HEK293 (cell line): Measurements from ENCODE around the gene CDC27.

Source experiments
- CTCF ChIA-PET: fragments of 350-600 bp; formaldehyde crosslinking; extraction: SDS; loops from one replicate; lab custom pipeline; 2021; ENCODE audit warnings: antibody characterized with exemption; lab: Yijun Ruan, JAX
- POLR2A ChIA-PET: fragments of 300-600 bp; formaldehyde crosslinking; extraction: SDS; loops from one replicate; lab custom pipeline; 2020; ENCODE audit warnings: antibody characterized with exemption, inconsistent platforms; lab: Yijun Ruan, JAX
- H3K27ac ChIP-seq: fragments of 200-500 bp; sonication (Bioruptor generic); 2 replicates; pipeline ENCODE4 v1.5.1; 2014; ENCODE audit warnings: low read depth, low read length, control low read depth, inconsistent platforms; ENCODE audit errors: extremely low read depth
- H3K36me3 ChIP-seq, 2 experiments: fragments of 200-500 bp in 1 of 2; sonication (Bioruptor generic) in 1 of 2; 1 replicate in 1 of 2; 2 replicates in 1 of 2; pipeline ENCODE4 v1.5.1; 2014 to 2017; ENCODE audit warnings: inconsistent platforms in 2 of 2, low read length in 2 of 2; ENCODE audit not compliant: control insufficient read depth in 2 of 2, insufficient read depth in 1 of 2
- H3K4me1 ChIP-seq: fragments of 200-500 bp; sonication (Bioruptor generic); 2 replicates; pipeline ENCODE4 v1.5.1; 2014; ENCODE audit warnings: mild to moderate bottlenecking, low read length, inconsistent platforms; ENCODE audit not compliant: control insufficient read depth, insufficient read depth
- H3K4me3 ChIP-seq: 2 replicates; pipeline ENCODE4 v1.5.1; 2011; ENCODE audit warnings: low read depth, mild to moderate bottlenecking, control low read depth, low read length, moderate library complexity
- H3K9me3 ChIP-seq: fragments of 200-500 bp; sonication (Bioruptor generic); 2 replicates; pipeline ENCODE4 v1.5.1; 2014; ENCODE audit warnings: low read depth, low read length, inconsistent platforms; ENCODE audit not compliant: control insufficient read depth, insufficient read depth
- BCL6B ChIP-seq: fragments of 450-650 bp; formaldehyde crosslinking; IDR thresholded peaks from 2 replicates; pipeline ENCODE4 v1.5.1; 2017; ENCODE audit warnings: missing biosample characterization, missing genetic modification characterization
- ELK4 ChIP-seq: IDR thresholded peaks from 2 replicates; pipeline ENCODE4 v1.6.1; 2011; ENCODE audit warnings: mild to moderate bottlenecking, low read depth, low read length, borderline replicate concordance
- GLIS2 ChIP-seq: fragments of 450-650 bp; formaldehyde crosslinking; IDR thresholded peaks from 2 replicates; pipeline ENCODE4 v1.5.1; 2016; ENCODE audit warnings: missing biosample characterization, missing genetic modification characterization
- KLF7 ChIP-seq: fragments of 450-650 bp; formaldehyde crosslinking; IDR thresholded peaks from 2 replicates; pipeline ENCODE4 v1.5.1; 2016; ENCODE audit warnings: missing biosample characterization, missing genetic modification characterization, borderline replicate concordance
- KLF8 ChIP-seq: fragments of 450-650 bp; formaldehyde crosslinking; IDR thresholded peaks from 2 replicates; pipeline ENCODE4 v1.5.1; 2016; ENCODE audit warnings: missing biosample characterization, missing genetic modification characterization
- MYNN ChIP-seq: fragments of 450-650 bp; formaldehyde crosslinking; IDR thresholded peaks from 2 replicates; pipeline ENCODE4 v1.5.1; 2016; ENCODE audit warnings: missing biosample characterization, missing genetic modification characterization, borderline replicate concordance
- PATZ1 ChIP-seq: fragments of 450-650 bp; formaldehyde crosslinking; IDR thresholded peaks from 2 replicates; pipeline ENCODE4 v1.5.1; 2016; ENCODE audit warnings: missing biosample characterization, missing genetic modification characterization
- RBAK ChIP-seq: fragments of 450-650 bp; formaldehyde crosslinking; IDR thresholded peaks from 2 replicates; pipeline ENCODE4 v1.5.1; 2016; ENCODE audit warnings: missing biosample characterization, missing genetic modification characterization
- REPIN1 ChIP-seq: fragments of 450-650 bp; formaldehyde crosslinking; IDR thresholded peaks from 2 replicates; pipeline ENCODE4 v1.5.1; 2017; ENCODE audit warnings: missing biosample characterization, missing genetic modification characterization, low read depth
- SALL2 ChIP-seq: fragments of 450-650 bp; formaldehyde crosslinking; IDR thresholded peaks from 2 replicates; pipeline ENCODE4 v1.5.0; 2017; ENCODE audit warnings: missing biosample characterization, mild to moderate bottlenecking, missing genetic modification characterization, borderline replicate concordance
- ZBTB1 ChIP-seq: fragments of 450-650 bp; formaldehyde crosslinking; IDR thresholded peaks from 2 replicates; pipeline ENCODE4 v1.5.1; 2016; ENCODE audit warnings: missing biosample characterization, missing genetic modification characterization
- ZBTB17 ChIP-seq: fragments of 450-650 bp; formaldehyde crosslinking; IDR thresholded peaks from 2 replicates; pipeline ENCODE4 v1.5.1; 2016; ENCODE audit warnings: missing biosample characterization, missing genetic modification characterization
- ZBTB48 ChIP-seq: fragments of 450-650 bp; formaldehyde crosslinking; IDR thresholded peaks from 2 replicates; pipeline ENCODE4 v1.5.1; 2016; ENCODE audit warnings: missing biosample characterization, missing genetic modification characterization
- ZBTB7A ChIP-seq: fragments of 450-650 bp; formaldehyde crosslinking; IDR thresholded peaks from 2 replicates; pipeline ENCODE4 v1.5.1; 2016; ENCODE audit warnings: low read depth, missing biosample characterization, missing genetic modification characterization
- ZFP69B ChIP-seq: fragments of 450-650 bp; formaldehyde crosslinking; IDR thresholded peaks from 2 replicates; pipeline ENCODE4 v1.5.1; 2016; ENCODE audit warnings: missing biosample characterization, missing genetic modification characterization
- ZNF174 ChIP-seq: fragments of 450-650 bp; formaldehyde crosslinking; IDR thresholded peaks from 2 replicates; pipeline ENCODE4 v1.5.0; 2017; ENCODE audit warnings: missing biosample characterization, mild to moderate bottlenecking, missing genetic modification characterization
- ZNF311 ChIP-seq: fragments of 450-650 bp; formaldehyde crosslinking; IDR thresholded peaks from 2 replicates; pipeline ENCODE4 v1.5.1; 2017; ENCODE audit warnings: missing biosample characterization, missing genetic modification characterization, borderline replicate concordance
- ZNF324 ChIP-seq: fragments of 450-650 bp; formaldehyde crosslinking; IDR thresholded peaks from 2 replicates; pipeline ENCODE4 v1.5.1; 2016; ENCODE audit warnings: missing biosample characterization, missing genetic modification characterization
- ZNF335 ChIP-seq: fragments of 450-650 bp; formaldehyde crosslinking; conservative IDR thresholded peaks from 2 replicates; pipeline ENCODE4 v1.5.1; 2016; ENCODE audit warnings: missing biosample characterization, missing genetic modification characterization
- ZNF521 ChIP-seq: fragments of 450-650 bp; formaldehyde crosslinking; IDR thresholded peaks from 2 replicates; pipeline ENCODE4 v1.5.1; 2017; ENCODE audit warnings: missing biosample characterization, mild to moderate bottlenecking, missing genetic modification characterization
- ZNF580 ChIP-seq: fragments of 450-650 bp; formaldehyde crosslinking; IDR thresholded peaks from 2 replicates; pipeline ENCODE4 v1.5.1; 2016; ENCODE audit warnings: missing biosample characterization, missing genetic modification characterization
- ZNF621 ChIP-seq: fragments of 450-650 bp; formaldehyde crosslinking; IDR thresholded peaks from 2 replicates; pipeline ENCODE4 v1.5.1; 2017; ENCODE audit warnings: missing biosample characterization, missing genetic modification characterization
- ZNF692 ChIP-seq: fragments of 450-650 bp; formaldehyde crosslinking; IDR thresholded peaks from 2 replicates; pipeline ENCODE4 v1.5.1; 2016; ENCODE audit warnings: missing biosample characterization, missing genetic modification characterization
- ZNF791 ChIP-seq: fragments of 450-650 bp; formaldehyde crosslinking; IDR thresholded peaks from 2 replicates; pipeline ENCODE4 v1.5.1; 2016; ENCODE audit warnings: missing biosample characterization, missing genetic modification characterization
- ZSCAN16 ChIP-seq: fragments of 450-650 bp; formaldehyde crosslinking; IDR thresholded peaks from 2 replicates; pipeline ENCODE4 v1.5.1; 2016; ENCODE audit warnings: missing biosample characterization, missing genetic modification characterization

CDC27 gene

GRCh38 chr17:47222047-47222446 lies 33.0 kb upstream of the CDC27 start:
- no peaks in the 10 kb centered on the region for H3K9me3 ChIP-seq
- H3K27ac ChIP-seq = no peak overlapping the region
- H3K36me3 ChIP-seq = no peaks in the 10 kb centered on the region
- H3K4me3 ChIP-seq = no peak overlapping the region
- H3K4me1 ChIP-seq = peaks cover 2% of the 10 kb centered on the region; the same call in 1 of the 2 replicates
- ChIA-PET POLR2A (no interaction called here), CTCF (no interaction called here)
- TF ChIP-seq ZNF324 (tag by site-specific recombination) = no peak
- no peak for TF ChIP-seq ZNF311
- TF ChIP-seq ZNF791 (tag by site-specific recombination) = no peak
- TF ChIP-seq ZNF692 (tag by site-specific recombination) = no peak
- no peak for TF ChIP-seq ZBTB7A (tag by site-specific recombination)
- TF ChIP-seq SALL2 (tag by site-specific recombination) = no peak
- TF ChIP-seq ZNF621 (tag by site-specific recombination) = no peak
- TF ChIP-seq BCL6B (tag by site-specific recombination) = no peak
- no peak for TF ChIP-seq MYNN (tag by site-specific recombination)
- no peak for TF ChIP-seq ZNF174 (tag by site-specific recombination)
- no peak for TF ChIP-seq ZNF521 (tag by site-specific recombination)
- no peak for TF ChIP-seq ELK4
- no peak for TF ChIP-seq RBAK
- TF ChIP-seq ZSCAN16 (tag by site-specific recombination) = no peak
- no peak for TF ChIP-seq PATZ1

- Histone ChIP-seq H3K36me3 (no peaks in the 10 kb centered on the region), H3K27ac (no peak overlapping the region), H3K9me3 (no peaks in the 10 kb centered on the region), H3K4me1 (peaks cover 2% of the 10 kb centered on the region; the same call in 1 of the 2 replicates), H3K4me3 (no peak overlapping the region)
- ChIA-PET CTCF (interaction anchor here (1.1 kb wide), 1 partner anchor 95 kb away, joined by 4 read pairs; no protein-coding TSS in a partner anchor), POLR2A (interaction anchor here (0.5 kb wide), 1 partner anchor 247 kb away, joined by 3 read pairs; no protein-coding TSS in a partner anchor)
- no peak for TF ChIP-seq KLF7
- TF ChIP-seq ZBTB17 (tag by site-specific recombination) = no peak
- TF ChIP-seq ZBTB48 (tag by site-specific recombination) = no peak
- TF ChIP-seq ZFP69B (tag by site-specific recombination) = no peak
- no peak for TF ChIP-seq ZNF335 (tag by site-specific recombination)
- no peak for TF ChIP-seq GLIS2
- no peak for TF ChIP-seq KLF8 (tag by site-specific recombination)
- no peak for TF ChIP-seq ZNF580 (tag by site-specific recombination)
- no peak for TF ChIP-seq ZBTB1 (tag by site-specific recombination)
- TF ChIP-seq REPIN1 = no peak
Observed at GRCh38 chr17:47221154-47221553, 32.1 kb upstream of the CDC27 start.
